ENCODE results near the gene CXCL14. TPM values are rescaled to one million over a fixed set of nuclear protein-coding genes. Genes with fewer than 3 reads are reported as not detected.
A peak's percentile ranks its signal among the peaks of the same experiment; 100 is the strongest.

Gene CXCL14
- total RNA-seq, 1 donor from 2014 or later, result 62.1 TPM

DNA sequence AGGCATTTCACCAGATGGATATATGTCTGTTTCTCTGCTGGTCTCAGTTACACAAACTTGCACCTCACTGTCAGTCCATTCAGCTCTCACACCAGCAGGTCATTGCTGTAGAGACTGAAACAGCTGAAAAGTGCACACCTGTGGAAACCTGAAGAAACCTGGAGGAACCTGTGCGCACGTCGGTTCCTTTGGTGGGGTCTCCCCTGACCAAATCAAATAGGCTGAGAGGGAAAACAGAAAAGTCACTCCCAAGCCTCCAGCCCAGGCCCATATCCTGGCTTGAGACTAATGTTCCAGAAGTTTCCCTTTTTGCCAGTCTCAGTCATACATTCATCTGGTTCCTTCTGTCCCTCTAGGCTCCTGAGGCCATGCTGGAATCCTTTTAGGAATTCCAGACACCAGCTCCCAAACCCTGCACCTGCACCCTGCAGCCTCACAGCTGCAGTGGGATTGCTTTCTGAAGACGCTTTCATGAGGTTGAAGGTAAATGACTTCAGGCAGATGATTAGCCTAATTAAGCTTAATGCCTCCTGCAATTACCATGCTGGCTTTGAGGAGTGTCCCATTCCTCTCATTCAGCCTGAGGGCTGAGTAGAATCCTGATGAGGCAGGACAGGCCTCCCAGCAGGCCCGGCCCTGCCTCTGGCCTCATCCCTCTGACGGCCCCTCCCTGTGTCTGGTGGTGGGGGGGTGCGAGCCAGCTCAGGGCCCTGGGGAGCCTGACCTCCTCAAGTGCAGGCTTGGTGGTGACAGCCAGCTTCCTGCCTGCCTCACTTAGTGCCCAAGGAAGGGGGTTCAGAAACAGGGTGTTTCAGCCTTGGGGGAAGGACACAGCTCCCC, 24.3 kb upstream of the CXCL14 start:
- TF ChIP-seq POLR2A (IDR thresholded peaks at IDR 0.05) (no peak), POLR2AphosphoS5 (IDR thresholded peaks at IDR 0.05; ENCODE audit: insufficient read depth in 1 of 2, low read depth in 1 of 2) (no peak)
- TF ChIP-seq, protein P1, sequence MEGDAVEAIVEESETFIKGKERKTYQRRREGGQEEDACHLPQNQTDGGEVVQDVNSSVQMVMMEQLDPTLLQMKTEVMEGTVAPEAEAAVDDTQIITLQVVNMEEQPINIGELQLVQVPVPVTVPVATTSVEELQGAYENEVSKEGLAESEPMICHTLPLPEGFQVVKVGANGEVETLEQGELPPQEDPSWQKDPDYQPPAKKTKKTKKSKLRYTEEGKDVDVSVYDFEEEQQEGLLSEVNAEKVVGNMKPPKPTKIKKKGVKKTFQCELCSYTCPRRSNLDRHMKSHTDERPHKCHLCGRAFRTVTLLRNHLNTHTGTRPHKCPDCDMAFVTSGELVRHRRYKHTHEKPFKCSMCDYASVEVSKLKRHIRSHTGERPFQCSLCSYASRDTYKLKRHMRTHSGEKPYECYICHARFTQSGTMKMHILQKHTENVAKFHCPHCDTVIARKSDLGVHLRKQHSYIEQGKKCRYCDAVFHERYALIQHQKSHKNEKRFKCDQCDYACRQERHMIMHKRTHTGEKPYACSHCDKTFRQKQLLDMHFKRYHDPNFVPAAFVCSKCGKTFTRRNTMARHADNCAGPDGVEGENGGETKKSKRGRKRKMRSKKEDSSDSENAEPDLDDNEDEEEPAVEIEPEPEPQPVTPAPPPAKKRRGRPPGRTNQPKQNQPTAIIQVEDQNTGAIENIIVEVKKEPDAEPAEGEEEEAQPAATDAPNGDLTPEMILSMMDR (IDR thresholded peaks at IDR 0.05), result no peak
- H3K27me3 ChIP-seq, result no peaks in the 10 kb centered on the region
- no peak overlapping the region for H3K27ac ChIP-seq
- no peaks in the 10 kb centered on the region for H3K4me1 ChIP-seq
- peak; percentile 67 to 74 for DNase-seq (ENCODE audit: extremely low spot score in 2 of 2)
- no peaks in the 10 kb centered on the region for H3K9me3 ChIP-seq
- no peak overlapping the region for H3K4me3 ChIP-seq
- no peaks in the 10 kb centered on the region for H3K36me3 ChIP-seq
- intact Hi-C loops (cut with DNase I), result no loop called here

DNA sequence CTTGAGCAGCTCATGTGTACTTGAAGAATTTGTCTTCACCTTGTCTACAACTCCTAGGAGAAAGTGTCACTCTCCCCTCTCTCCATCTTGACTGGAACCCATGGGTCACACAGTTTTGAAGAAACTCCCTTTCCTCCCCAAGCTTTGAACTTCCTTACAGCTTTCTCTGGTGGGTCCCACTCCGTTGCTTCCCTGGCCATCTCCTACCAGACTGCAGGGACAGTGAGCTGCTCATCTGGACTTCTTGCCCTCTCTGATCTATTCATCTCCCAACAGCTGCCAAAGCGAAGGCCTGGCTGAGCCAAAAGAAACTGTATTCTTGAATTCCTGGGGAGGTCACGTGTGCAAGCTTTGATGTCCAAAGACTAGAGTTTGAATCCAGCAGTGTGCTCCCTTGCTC, 22.7 kb upstream of the CXCL14 start:
- DNase-seq (ENCODE audit: extremely low spot score in 2 of 2), result peak in 1 of 2 donors; percentile 65

DNA sequence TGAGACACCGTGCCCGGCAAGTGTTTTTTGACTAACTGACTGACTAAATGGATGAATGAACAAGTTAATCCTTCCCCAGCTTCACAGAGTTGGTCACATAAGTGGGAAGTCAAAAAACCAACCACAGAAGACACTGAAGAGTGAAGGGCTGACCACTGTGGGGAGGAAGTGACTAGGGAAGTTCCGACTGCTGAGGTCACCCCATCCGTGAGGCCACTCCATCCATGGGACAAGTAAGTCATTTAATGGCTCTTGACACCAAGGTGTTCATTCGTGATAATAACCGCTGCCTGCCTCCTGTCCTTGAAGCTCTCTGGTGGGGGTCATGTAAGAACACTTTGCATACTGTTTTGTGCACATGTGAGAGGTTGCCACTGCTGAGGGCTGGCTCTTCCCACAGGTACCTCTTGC, 22.2 kb upstream of the CXCL14 start:
- intact Hi-C loops (cut with DNase I), result no loop called here
- Histone ChIP-seq H3K36me3 (no peaks in the 10 kb centered on the region), H3K4me3 (no peak overlapping the region), H3K9me3 (no peaks in the 10 kb centered on the region), H3K27me3 (no peaks in the 10 kb centered on the region), H3K27ac (no peak overlapping the region), H3K4me1 (no peaks in the 10 kb centered on the region)
- DNase-seq (ENCODE audit: extremely low spot score in 2 of 2), result peak in 1 of 2 donors; percentile 72
- TF ChIP-seq POLR2AphosphoS5 (IDR thresholded peaks at IDR 0.05; ENCODE audit: insufficient read depth in 1 of 2, low read depth in 1 of 2) (no peak), POLR2A (IDR thresholded peaks at IDR 0.05) (no peak)
- TF ChIP-seq, protein P1 (IDR thresholded peaks at IDR 0.05), result no peak

More for the DNA sequence above, 22.7 kb upstream of the CXCL14 start:
- Histone ChIP-seq H3K4me3 (no peak overlapping the region), H3K27me3 (no peaks in the 10 kb centered on the region), H3K9me3 (no peaks in the 10 kb centered on the region), H3K4me1 (no peaks in the 10 kb centered on the region), H3K27ac (no peak overlapping the region), H3K36me3 (no peaks in the 10 kb centered on the region)
- TF ChIP-seq, protein P1 (IDR thresholded peaks at IDR 0.05), result no peak
- TF ChIP-seq POLR2AphosphoS5 (IDR thresholded peaks at IDR 0.05; ENCODE audit: insufficient read depth in 1 of 2, low read depth in 1 of 2) (no peak), POLR2A (IDR thresholded peaks at IDR 0.05) (no peak)
- intact Hi-C loops (cut with DNase I), result no loop called here

DNA sequence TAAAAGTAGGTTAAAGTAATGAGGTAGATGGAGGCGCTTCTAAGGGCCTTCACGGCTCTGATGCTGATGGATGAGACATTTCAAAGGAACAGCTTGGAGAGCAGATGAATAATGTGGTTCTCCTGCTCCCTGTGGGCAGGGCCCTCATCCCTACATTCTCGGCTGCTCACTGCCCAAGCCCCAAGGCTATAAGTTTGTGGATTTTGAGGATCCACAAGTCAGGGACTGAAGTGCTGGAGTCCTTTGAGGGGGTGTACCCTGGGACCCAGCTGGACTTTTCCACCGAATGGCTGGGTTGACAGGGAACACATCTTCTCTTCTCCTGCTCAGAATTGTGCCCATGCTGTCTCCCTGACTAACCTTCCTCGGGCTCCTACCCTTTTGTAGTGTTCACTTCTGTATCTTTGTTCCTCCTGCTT, 21.4 kb upstream of the CXCL14 start:
- Histone ChIP-seq H3K9me3 (no peaks in the 10 kb centered on the region), H3K4me3 (no peak overlapping the region), H3K27ac (no peak overlapping the region), H3K4me1 (no peaks in the 10 kb centered on the region), H3K36me3 (no peaks in the 10 kb centered on the region), H3K27me3 (no peaks in the 10 kb centered on the region)
- TF ChIP-seq POLR2A (IDR thresholded peaks at IDR 0.05) (no peak), POLR2AphosphoS5 (IDR thresholded peaks at IDR 0.05; ENCODE audit: insufficient read depth in 1 of 2, low read depth in 1 of 2) (no peak)
- TF ChIP-seq, protein P1 (IDR thresholded peaks at IDR 0.05), result no peak
- intact Hi-C loops (cut with DNase I), result no loop called here
- DNase-seq (ENCODE audit: extremely low spot score in 2 of 2), result peak; percentile 34 to 62
